Breast epithelium (tissue), 4 donors: ENCODE measurements around the gene ZMIZ1. TPM values are rescaled to one million over a fixed set of nuclear protein-coding genes. Genes with fewer than 3 reads are reported as not detected.
A peak's percentile ranks its signal among the peaks of the same experiment; 100 is the strongest.

Source experiments
- DNase-seq, 2 donors: peaks; one replicate each; pipeline ENCODE4 v3.0.0-alpha.2; 2019; ENCODE audit warnings: low spot score in 2 of 2
- H3K27ac ChIP-seq, 2 donors: fragments of 200-600 bp; sonication (generic) in 1 of 2; one replicate each; pipeline ENCODE4 v1.5.1; 2016 to 2019; ENCODE audit warnings: mild to moderate bottlenecking in 1 of 2
- H3K27me3 ChIP-seq, 2 donors: fragments of 200-600 bp; sonication (generic) in 1 of 2; one replicate each; pipeline versions ENCODE4 v1.5.1 to v1.6.0; 2017 to 2019; ENCODE audit warnings: control low read depth in 1 of 2, mild to moderate bottlenecking in 1 of 2
- H3K36me3 ChIP-seq: fragments of 200-600 bp; one replicate; pipeline ENCODE4 v1.5.1; 2019
- H3K4me1 ChIP-seq, 2 donors: fragments of 200-600 bp; sonication (generic); one replicate each; pipeline ENCODE4 v1.5.1; 2016 to 2019; ENCODE audit warnings: control low read depth in 1 of 2
- H3K4me3 ChIP-seq, 3 donors: fragments of 200-600 bp; sonication (generic); 1 replicate in 2 of 3; 2 replicates in 1 of 3; pipeline ENCODE4 v1.5.1; 2016 to 2019; ENCODE audit warnings: mild to moderate bottlenecking in 3 of 3, moderate library complexity in 2 of 3
- H3K9me3 ChIP-seq, 2 donors: fragments of 200-600 bp; sonication (generic) in 1 of 2; one replicate each; pipeline ENCODE4 v1.5.1; 2016 to 2019; ENCODE audit warnings: control low read depth in 1 of 2
- CTCF ChIP-seq, 3 donors: fragments of 450-650 bp; IDR thresholded peaks; one replicate each; pipeline ENCODE4 v1.5.1; 2016 to 2017; ENCODE audit warnings: antibody characterized with exemption in 3 of 3, mild to moderate bottlenecking in 3 of 3, moderate library complexity in 3 of 3
- POLR2A ChIP-seq: fragments of 450-650 bp; IDR thresholded peaks from one replicate; pipeline ENCODE4 v1.6.1; 2016; ENCODE audit warnings: antibody characterized with exemption, mild to moderate bottlenecking, moderate library complexity
- POLR2AphosphoS5 ChIP-seq, 3 donors: sonication (generic); formaldehyde crosslinking; IDR thresholded peaks; one replicate each; pipeline ENCODE4 v1.6.1; 2017; ENCODE audit warnings: antibody characterized with exemption in 3 of 3
- intact Hi-C: fragments of 100-400 bp; cut with DNase I; formaldehyde crosslinking; loops from one replicate; pipeline ENCODE4 v1.15.1; 2023; ENCODE audit warnings: low total_unique reads
- total RNA-seq, 3 donors: library from RNA; depleted of rRNA; stranded (reverse); fragments of >200 nt; gene quantifications; one replicate each; pipeline ENCODE4 v1.1.0, GENCODE V29; 2016

Gene ZMIZ1
- total RNA-seq, 3 donors from 2014 or later = 34.4 to 63.7 (median 39.8) TPM

- TF ChIP-seq POLR2A = no peak
- TF ChIP-seq CTCF (IDR thresholded peaks at IDR 0.05) = no peak
- TF ChIP-seq POLR2AphosphoS5 (IDR thresholded peaks at IDR 0.05) = no peak
These were observed 276.7 kb downstream of the ZMIZ1 start for GRCh38 chr10:79345241-79346011.

DNA sequence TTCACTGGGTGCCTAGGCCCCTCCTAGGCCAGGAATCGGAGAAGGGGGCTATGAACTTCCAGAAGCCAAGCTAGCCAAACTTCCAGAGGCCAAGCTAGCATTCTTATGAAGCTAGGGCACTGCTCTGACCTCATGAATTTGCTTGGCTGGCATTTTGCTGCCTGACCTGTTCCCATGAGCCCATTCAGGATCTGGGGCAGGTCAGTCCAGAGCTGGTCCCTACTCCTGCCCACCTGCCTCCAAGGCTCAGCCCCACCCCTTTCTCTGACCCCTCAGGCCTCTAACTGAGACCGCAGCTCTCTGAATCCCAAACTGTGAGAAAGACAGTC is 277.2 kb downstream of the ZMIZ1 start:
- Histone ChIP-seq H3K27me3 (no peaks in the 10 kb centered on the region), H3K4me3 (no peak overlapping the region), H3K4me1 (no peaks in the 10 kb centered on the region), H3K36me3 (no peaks in the 10 kb centered on the region), H3K9me3 (no peaks in the 10 kb centered on the region), H3K27ac (no peak overlapping the region)
- intact Hi-C loops = no loop called here
- TF ChIP-seq POLR2AphosphoS5 (IDR thresholded peaks at IDR 0.05) (no peak), POLR2A (no peak), CTCF (IDR thresholded peaks at IDR 0.05) (no peak)
- no peak for DNase-seq

More at GRCh38 chr10:79345241-79346011, 276.7 kb downstream of the ZMIZ1 start:
- Histone ChIP-seq H3K36me3 (no peaks in the 10 kb centered on the region), H3K4me1 (no peaks in the 10 kb centered on the region), H3K27me3 (no peaks in the 10 kb centered on the region), H3K9me3 (no peaks in the 10 kb centered on the region), H3K4me3 (no peak overlapping the region), H3K27ac (no peak overlapping the region)
- DNase-seq = no peak
- intact Hi-C loops = no loop called here

DNA sequence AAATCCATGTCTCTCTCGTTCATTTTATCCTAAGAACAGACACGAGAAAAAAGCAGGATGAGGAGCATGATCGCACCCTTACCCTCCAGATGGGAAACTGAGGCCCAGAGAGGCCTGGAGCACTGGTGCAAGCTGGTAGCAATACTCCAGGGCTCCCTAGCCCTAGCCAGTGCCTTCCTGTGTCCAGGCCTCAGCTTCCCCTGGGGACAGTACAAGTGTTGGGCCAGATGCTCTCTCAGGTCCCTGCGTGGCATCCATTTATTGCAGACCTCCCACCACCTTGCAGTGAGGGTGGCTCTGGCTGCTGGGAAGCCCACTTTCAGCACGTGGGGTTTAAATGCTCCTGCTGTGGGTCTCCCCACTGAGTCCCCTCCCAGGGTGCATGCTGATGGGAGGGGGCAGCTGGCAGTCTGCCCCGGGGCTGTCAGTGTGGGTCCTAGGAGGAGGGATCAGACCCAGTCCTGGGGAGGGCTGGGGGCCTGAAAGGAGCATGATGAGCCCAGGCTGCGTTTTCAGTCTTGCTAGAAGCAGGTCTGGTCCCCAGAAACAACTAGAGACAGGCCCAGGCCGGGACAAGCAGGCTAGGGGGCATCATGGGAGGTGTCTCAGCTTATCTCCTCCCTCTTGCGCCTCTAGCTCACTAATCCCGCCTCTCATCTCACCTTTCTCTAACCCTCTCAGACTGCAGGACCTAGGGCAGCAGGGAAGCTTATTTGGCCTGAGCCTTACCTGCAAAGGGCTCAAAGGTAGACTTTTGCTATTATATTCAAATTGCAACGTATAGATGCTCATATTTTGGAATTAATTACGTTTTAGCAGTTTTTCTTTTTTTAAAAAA is 277.8 kb downstream of the ZMIZ1 start:
- no peaks in the 10 kb centered on the region for H3K4me1 ChIP-seq
- no peaks in the 10 kb centered on the region for H3K27me3 ChIP-seq
- H3K4me3 ChIP-seq = peak overlapping the region; percentile 75 to 92 (median 86)
- H3K36me3 ChIP-seq = no peaks in the 10 kb centered on the region
- no peak for DNase-seq
- TF ChIP-seq POLR2A (no peak), POLR2AphosphoS5 (IDR thresholded peaks at IDR 0.05) (no peak), CTCF (IDR thresholded peaks at IDR 0.05) (no peak)
- H3K9me3 ChIP-seq = no peaks in the 10 kb centered on the region
- no peak overlapping the region for H3K27ac ChIP-seq
- intact Hi-C loops = no loop called here

DNA sequence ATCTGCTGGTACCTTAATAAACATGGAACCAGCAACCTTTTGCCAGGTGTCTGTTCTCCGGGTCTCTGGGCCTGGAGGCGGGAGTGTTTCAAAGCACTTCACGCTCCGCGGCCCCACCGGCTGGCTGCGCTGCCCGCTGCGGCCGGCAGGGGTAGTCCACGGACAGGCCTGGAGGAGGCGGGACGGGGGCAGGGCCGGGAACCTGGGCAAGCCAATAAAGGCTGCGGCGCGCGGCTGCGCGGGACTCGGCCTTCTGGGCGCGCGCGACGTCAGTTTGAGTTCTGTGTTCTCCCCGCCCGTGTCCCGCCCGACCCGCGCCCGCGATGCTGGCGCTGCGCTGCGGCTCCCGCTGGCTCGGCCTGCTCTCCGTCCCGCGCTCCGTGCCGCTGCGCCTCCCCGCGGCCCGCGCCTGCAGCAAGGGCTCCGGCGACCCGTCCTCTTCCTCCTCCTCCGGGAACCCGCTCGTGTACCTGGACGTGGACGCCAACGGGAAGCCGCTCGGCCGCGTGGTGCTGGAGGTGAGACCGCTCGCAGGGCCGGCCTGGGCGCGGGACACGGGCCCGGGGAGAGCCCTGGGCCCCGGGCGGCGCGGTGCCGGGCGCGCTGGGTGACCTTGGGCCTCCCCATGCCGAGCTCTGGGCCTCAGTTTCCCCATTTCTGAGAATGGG is 278.6 kb downstream of the ZMIZ1 start, which contains the start of gene PPIF:
Gene PPIF, plus strand, starts transcription at position 244 of the 668 bp plus-strand sequence. Its CDS starts 80 bp downstream, at position 324.
- Histone ChIP-seq H3K4me3 (peak within 1 kb of the TSS; percentile 75 to 92 (median 86)), H3K27me3 (no peaks in the 10 kb centered on the region), H3K27ac (peak within 1 kb of the TSS; percentile 85 to 88)

More for the DNA sequence above, 278.6 kb downstream of the ZMIZ1 start, which contains the start of gene PPIF:
- no peaks in the 10 kb centered on the region for H3K4me1 ChIP-seq
- peaks cover 7% of the 10 kb centered on the region for H3K36me3 ChIP-seq
- TF ChIP-seq POLR2A (peak; percentile 20), POLR2AphosphoS5 (IDR thresholded peaks at IDR 0.05) (peak; percentile 34 to 53 (median 51)), CTCF (IDR thresholded peaks at IDR 0.05) (peak; percentile 95 to 98 (median 96))
- H3K9me3 ChIP-seq = no peaks in the 10 kb centered on the region
- peak; percentile 89 to 93 for DNase-seq
- intact Hi-C loops = no loop called here
